HepG2 (cell line): ENCODE results near the gene XPC. TPM values are rescaled to one million over a fixed set of nuclear protein-coding genes. Genes with fewer than 3 reads are reported as not detected.

Experiments used
- ATAC-seq: fragments of 200-7000 bp; cut with Tn5 transposase; 3 replicates; pipeline ENCODE4 v1.9.1; 2020; ENCODE audit warnings: mild to moderate bottlenecking, moderate library complexity
- BruUV-seq: library from RNA; stranded (reverse); fragments of 400-500 nt; replicated peaks from 2 replicates; lab custom pipeline; 2021; lab: Mats Ljungman, UMichigan
- CTCF ChIA-PET: fragments of 300-600 bp; formaldehyde crosslinking; extraction: SDS; loops from one replicate; lab custom pipeline; 2021; ENCODE audit warnings: low total read pairs, inconsistent platforms, low intra/inter-chr PET ratio; lab: Yijun Ruan, JAX
- POLR2A ChIA-PET: fragments of 350-600 bp; sonication (Branson Sonifier 250); formaldehyde crosslinking; loops from one replicate; lab custom pipeline; 2020; ENCODE audit warnings: antibody characterized with exemption, inconsistent platforms; lab: Yijun Ruan, JAX
- DNase-seq: peaks from one replicate; pipeline ENCODE4 v3.0.0-alpha.2; 2015; ENCODE audit warnings: low spot score
- FAIRE-seq: peaks from 3 replicates; lab custom pipeline; 2011; peaks lifted over from hg19 to GRCh38; lab: Jason Lieb, UNC
- H2AFZ ChIP-seq: one replicate; pipeline ENCODE4 v1.6.1; 2011; ENCODE audit warnings: low read length, inconsistent platforms
- H3K27ac ChIP-seq: fragments of 300-600 bp; 3 replicates; pipeline ENCODE4 v1.8.0; 2011; ENCODE audit warnings: mixed run types, mild to moderate bottlenecking, mixed read lengths, low read length, inconsistent platforms; ENCODE audit not compliant: insufficient read depth; ENCODE audit errors: extremely low read length
- H3K27me3 ChIP-seq, 2 experiments: fragments of 200-600 bp in 1 of 2; 2 replicates in 1 of 2; 3 replicates in 1 of 2; pipeline versions ENCODE4 v1.6.0 to v1.8.0; 2011; ENCODE audit warnings: low read length in 2 of 2, mild to moderate bottlenecking in 2 of 2, moderate library complexity in 2 of 2, inconsistent platforms in 1 of 2; ENCODE audit not compliant: insufficient read depth in 2 of 2, control insufficient read depth in 1 of 2
- H3K36me3 ChIP-seq, 2 experiments: fragments of 200-600 bp in 1 of 2; replicated peaks in 1 of 2; 2 replicates in 1 of 2; 3 replicates in 1 of 2; pipeline versions ENCODE4 v1.5.1 to v1.8.0; 2011; ENCODE audit warnings: low read length in 2 of 2, inconsistent platforms in 1 of 2; ENCODE audit not compliant: insufficient read depth in 2 of 2, control insufficient read depth in 1 of 2
- H3K4me1 ChIP-seq: 2 replicates; pipeline ENCODE4 v1.5.1; 2012; ENCODE audit warnings: low read length, inconsistent platforms; ENCODE audit not compliant: insufficient read depth
- H3K4me2 ChIP-seq: 2 replicates; pipeline ENCODE4 v1.6.0; 2011; ENCODE audit warnings: low read depth, low read length, inconsistent platforms
- H3K4me3 ChIP-seq, 3 experiments: fragments of 200-600 bp in 1 of 3; sonication (generic), shearing (Covaris generic) in 1 of 3; replicated peaks in 1 of 3; 2 replicates each; pipeline ENCODE4 v1.5.1; 2011 to 2016; ENCODE audit warnings: low read length in 3 of 3, inconsistent platforms in 2 of 3, low read depth in 2 of 3, mild to moderate bottlenecking in 2 of 3, control low read depth in 1 of 3, mixed read lengths in 1 of 3; ENCODE audit not compliant: insufficient read depth in 1 of 3
- H3K79me2 ChIP-seq: one replicate; pipeline ENCODE4 v1.6.1; 2011; ENCODE audit warnings: low read length, inconsistent platforms; ENCODE audit not compliant: insufficient read depth
- H3K9ac ChIP-seq: 2 replicates; pipeline ENCODE4 v1.6.0; 2011; ENCODE audit warnings: mild to moderate bottlenecking, low read depth, low read length, inconsistent platforms; ENCODE audit not compliant: insufficient read depth
- H3K9me3 ChIP-seq: 2 replicates; pipeline ENCODE4 v1.5.1; 2012; ENCODE audit warnings: mild to moderate bottlenecking, low read length
- H4K20me1 ChIP-seq: 2 replicates; pipeline ENCODE4 v1.6.0; 2011; ENCODE audit warnings: inconsistent platforms, mild to moderate bottlenecking, low read length, moderate library complexity; ENCODE audit not compliant: insufficient read depth
- KDM5A ChIP-seq: fragments of 200-600 bp; sonication (generic); IDR thresholded peaks from 2 replicates; pipeline ENCODE4 v1.7.0; 2018; ENCODE audit warnings: antibody characterized with exemption, mild to moderate bottlenecking, low read length, borderline replicate concordance
- MAFK ChIP-seq, 2 experiments: IDR thresholded peaks in 1 of 2; conservative IDR thresholded peaks in 1 of 2; 2 replicates each; pipeline ENCODE4 v1.6.1; 2011; ENCODE audit warnings: improper control_type of control experiment in 2 of 2, low read length in 2 of 2
- RAD21 ChIP-seq: fragments of 450-650 bp; formaldehyde crosslinking; IDR thresholded peaks from 2 replicates; pipeline ENCODE4 v1.5.0; 2020; ENCODE audit warnings: mild to moderate bottlenecking
- SOX6 ChIP-seq, 2 experiments: fragments of 450-650 bp in 1 of 2; sonication (generic) in 1 of 2; formaldehyde crosslinking in 1 of 2; IDR thresholded peaks; 2 replicates each; pipeline versions ENCODE4 v1.4.0 to v1.6.1; 2017 to 2020; ENCODE audit warnings: antibody characterized with exemption in 1 of 2, mild to moderate bottlenecking in 1 of 2, missing genetic modification reagents in 1 of 2
- TMF1 ChIP-seq: sonication (generic); formaldehyde crosslinking; IDR thresholded peaks from 2 replicates; pipeline ENCODE4 v1.8.1; 2022; ENCODE audit warnings: low read depth, missing genetic modification reagents
- ZNF20 ChIP-seq: sonication (generic); formaldehyde crosslinking; IDR thresholded peaks from 2 replicates; pipeline ENCODE4 v1.4.0; 2020; ENCODE audit warnings: mild to moderate bottlenecking, moderate library complexity, missing genetic modification reagents
- ZNF768 ChIP-seq: sonication (generic); formaldehyde crosslinking; IDR thresholded peaks from 2 replicates; pipeline ENCODE4 v1.4.0; 2020; ENCODE audit warnings: missing genetic modification reagents
- WGBS: methylation state at CpG from one replicate; pipeline ENCODE4 v1.1.6; 2017; ENCODE audit warnings: low lambda C conversion rate; 5-methylcytosine and 5-hydroxymethylcytosine counted together
- in situ Hi-C: cut with HindIII; loops from 2 replicates; pipeline ENCODE4 v1.10.0; 2017; ENCODE audit warnings: low pct_unique_long_range_greater_than_20kb; ENCODE audit not compliant: extremely low pct_ligation_motif_present
- intact Hi-C: fragments of 100-400 bp; cut with micrococcal nuclease; formaldehyde crosslinking; loops from one replicate; pipeline ENCODE4 v1.10.0; 2022; ENCODE audit not compliant: unreplicated experiment
- polyA plus RNA-seq, 8 experiments: library from polyadenylated mRNA; depleted of rRNA in 3 of 8; stranded (reverse) in 7 of 8; unstranded in 1 of 8; fragments of >200 nt; fragmentation: Illumina TruSeq in 4 of 8; extraction: Trizol in 4 of 8; gene quantifications; 2 replicates each; pipeline versions ENCODE4 v1.2.1 to v1.2.3, GENCODE V29; 2011 to 2016; ENCODE audit warnings: low read depth in 4 of 8, missing spikeins in 1 of 8, mixed read lengths in 1 of 8; ENCODE audit not compliant: insufficient read depth in 1 of 8
- total RNA-seq, 5 experiments: library from RNA; depleted of rRNA; stranded (reverse); fragments of >200 nt; fragmentation: Illumina TruSeq; extraction: Trizol; gene quantifications; 2 replicates each; pipeline ENCODE4 v1.2.3, GENCODE V29; 2016; ENCODE audit warnings: low read depth in 1 of 5
- TF ChIP-seq, protein P1 (sequence below): sonication (generic); formaldehyde crosslinking; IDR thresholded peaks from 2 replicates; pipeline ENCODE4 v1.8.1; 2023; ENCODE audit warnings: missing genetic modification reagents, mild to moderate bottlenecking, borderline replicate concordance

Gene XPC
- total and polyA plus RNA-seq, 2 of the 13 experiments (the other 11 are each of a cell fraction or from before 2014, with no cell fraction given) = 9.4 to 24.1 TPM

- POLR2A ChIA-PET = interaction anchor here (5.0 kb wide), 1 partner anchor 52 kb away, joined by 75 read pairs; the partner anchor contains the start of genes LSM3 and XPC
- peak overlapping the region; percentile 19; the same call in 1 of the 2 replicates for H3K9ac ChIP-seq
- H3K27me3 ChIP-seq = no peaks in the 10 kb centered on the region; a peak in 1 of 5 replicates
- ATAC-seq = no peak
- no peak overlapping the region for H3K27ac ChIP-seq
- FAIRE-seq = no peak
- in situ Hi-C loops = no loop called here
- 95% methylated on average over 5 of the region's 5 CpGs for WGBS
- CTCF ChIA-PET = no interaction called here
- peak overlapping the region in 1 of 3 experiments; percentile 95; a peak in 1 of 6 replicates for H3K4me3 ChIP-seq
- H4K20me1 ChIP-seq = peaks cover 16% of the 10 kb centered on the region
- DNase-seq = no peak
- H3K4me1 ChIP-seq = peaks cover 36% of the 10 kb centered on the region
- no peaks in the 10 kb centered on the region for H3K9me3 ChIP-seq
- peak overlapping the region; percentile 89 for H3K4me2 ChIP-seq
- H3K36me3 ChIP-seq = peaks cover 14 to 42% of the 10 kb centered on the region in 2 experiments
- H2AFZ ChIP-seq = no peak overlapping the region
- intact Hi-C loops = no loop called here
- TF ChIP-seq MAFK (conservative IDR thresholded peaks at IDR 0.05 in 1 of 2, IDR thresholded peaks at IDR 0.05 in 1 of 2; ENCODE audit: low read length in 2 of 2) (no peak), ZNF768 (peak; percentile 13; the same call in 1 of the 2 replicates), KDM5A (no peak), ZNF20 (no peak), SOX6 (IDR thresholded peaks at IDR 0.05) (no peak), SOX6 (CRISPR knock-in tag; IDR thresholded peaks at IDR 0.05) (no peak), TMF1 (CRISPR knock-in tag) (no peak), RAD21 (CRISPR knock-in tag) (no peak)
- TF ChIP-seq, protein P1, sequence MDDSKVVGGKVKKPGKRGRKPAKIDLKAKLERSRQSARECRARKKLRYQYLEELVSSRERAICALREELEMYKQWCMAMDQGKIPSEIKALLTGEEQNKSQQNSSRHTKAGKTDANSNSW (CRISPR knock-in tag) = no peak
- peaks cover 58% of the 10 kb centered on the region for H3K79me2 ChIP-seq
- BruUV-seq = no TSS peak
These were observed 51.4 kb downstream of the XPC start for GRCh38 chr3:14126887-14127505.
